Fibroblast of pulmonary artery (primary cell): Measurements from ENCODE around the gene ADAM19.
"Not testable (repeated sequence)": the region's sequence is repeated elsewhere in the genome, so short reads cannot be mapped to it uniquely, and the experiment has no call there.

Experiments used
- DNase-seq: peaks from one replicate; pipeline ENCODE4 v3.0.0-alpha.2; 2010; ENCODE audit warnings: low read depth
- H3K4me3 ChIP-seq: replicated peaks from 2 replicates; pipeline ENCODE4 v1.5.1; 2011; ENCODE audit warnings: low read depth, mild to moderate bottlenecking, control low read depth, low read length, moderate library complexity
- CTCF ChIP-seq: IDR thresholded peaks from 2 replicates; pipeline ENCODE4 v1.5.1; 2011; ENCODE audit warnings: mild to moderate bottlenecking, control low read depth, low read length, inconsistent platforms; ENCODE audit errors: missing control alignments

Gene ADAM19

DNA sequence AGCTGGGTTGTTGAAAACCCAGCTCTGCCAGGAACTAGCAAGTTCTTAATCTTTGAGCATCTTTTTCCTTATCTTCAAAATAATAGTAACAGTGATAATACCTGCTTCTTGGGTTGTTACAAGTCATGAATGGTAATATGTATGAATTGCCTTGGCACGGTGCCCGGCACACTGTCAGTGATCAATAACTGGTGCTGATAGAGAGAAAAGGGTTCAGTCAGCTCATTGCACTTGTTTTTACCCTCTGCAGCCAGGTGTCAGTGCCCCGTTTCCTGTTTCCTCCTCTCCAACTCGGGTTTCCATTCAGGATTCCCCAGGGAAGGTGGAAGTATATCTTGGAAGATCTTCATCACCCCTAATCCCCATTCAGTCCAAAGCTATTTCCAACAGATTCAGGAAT is 131.4 kb downstream of the ADAM19 start:
- no peak overlapping the region for H3K4me3 ChIP-seq
- DNase-seq: no peak
- TF ChIP-seq CTCF: no peak

- no peak overlapping the region for H3K4me3 ChIP-seq
- DNase-seq: no peak
- no peak for TF ChIP-seq CTCF
Observed at GRCh38 chr5:157443041-157443549, 132.5 kb downstream of the ADAM19 start.

- DNase-seq: no peak
- no peak for TF ChIP-seq CTCF
- H3K4me3 ChIP-seq: no peak overlapping the region
Observed at GRCh38 chr5:157434096-157434495, 141.5 kb downstream of the ADAM19 start.

GRCh38 chr5:157431544-157432200 is 143.9 kb downstream of the ADAM19 start:
- peak; percentile 75 for DNase-seq

DNA sequence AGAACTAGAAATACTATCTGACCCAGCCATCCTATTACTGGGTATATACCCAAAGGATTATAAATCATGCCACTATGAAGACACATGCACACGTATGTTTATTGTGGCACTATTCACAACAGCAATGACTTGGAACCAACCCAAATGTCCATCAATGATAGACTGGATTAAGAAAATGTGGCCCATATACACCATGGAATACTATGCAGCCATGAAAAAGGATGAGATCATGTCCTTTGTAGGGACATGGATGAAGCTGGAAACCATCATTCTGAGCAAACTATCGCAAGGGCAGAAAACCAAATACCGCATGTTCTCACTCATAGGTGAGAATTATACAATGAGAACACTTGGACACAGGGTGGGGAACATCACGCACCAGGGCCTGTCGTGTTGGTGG is 145.7 kb downstream of the ADAM19 start:
- not testable (repeated sequence) for DNase-seq, H3K4me3 ChIP-seq

More at GRCh38 chr5:157431544-157432200, 143.9 kb downstream of the ADAM19 start:
- no peak overlapping the region for H3K4me3 ChIP-seq
- TF ChIP-seq CTCF: peak; percentile 51
